Hematopoietic multipotent progenitor cell treated with erythropoietin and hydrocortisone succinate and interleukin-3 and kit ligand, for 6 days (in vitro differentiated cells): ENCODE measurements around the gene MR1.

Experiments used
- DNase-seq: peaks from one replicate; pipeline ENCODE4 v3.0.0-alpha.2; 2015

Gene MR1

DNA sequence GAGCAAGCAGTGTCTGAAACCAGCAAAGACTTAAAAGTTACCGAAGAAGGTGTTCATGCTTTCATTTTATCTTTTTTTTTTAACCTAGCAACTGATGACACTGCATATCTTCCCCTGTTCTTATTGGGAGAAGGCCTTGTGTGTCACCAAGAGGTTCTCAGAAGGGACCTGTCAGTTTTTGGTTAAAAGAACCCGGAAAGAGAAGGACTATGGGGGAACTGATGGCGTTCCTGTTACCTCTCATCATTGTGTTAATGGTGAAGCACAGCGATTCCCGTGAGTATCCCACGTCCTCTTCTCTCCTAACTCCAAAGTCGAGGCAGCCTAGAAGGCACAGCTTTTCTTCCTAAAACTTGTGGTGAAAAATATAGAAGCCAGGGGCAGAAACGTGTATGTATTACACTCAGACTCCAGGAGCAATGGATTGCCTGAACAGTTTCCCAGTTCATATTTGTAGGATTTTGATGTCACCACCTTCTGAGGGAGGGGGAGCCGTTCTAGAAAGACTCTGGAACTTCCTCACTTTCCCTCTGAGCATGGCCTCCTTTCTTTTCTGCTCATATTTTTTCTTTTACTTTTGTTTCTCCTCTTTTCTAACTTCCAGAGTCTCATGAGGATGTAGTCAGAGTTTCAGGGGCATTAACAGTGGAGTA lies at the start of gene MR1:
TSS of gene MR1 (plus strand) at position 185 of the 653 bp plus-strand sequence. CDS start at position 210, 25 bp downstream.
- peak; percentile 97 for DNase-seq

DNA sequence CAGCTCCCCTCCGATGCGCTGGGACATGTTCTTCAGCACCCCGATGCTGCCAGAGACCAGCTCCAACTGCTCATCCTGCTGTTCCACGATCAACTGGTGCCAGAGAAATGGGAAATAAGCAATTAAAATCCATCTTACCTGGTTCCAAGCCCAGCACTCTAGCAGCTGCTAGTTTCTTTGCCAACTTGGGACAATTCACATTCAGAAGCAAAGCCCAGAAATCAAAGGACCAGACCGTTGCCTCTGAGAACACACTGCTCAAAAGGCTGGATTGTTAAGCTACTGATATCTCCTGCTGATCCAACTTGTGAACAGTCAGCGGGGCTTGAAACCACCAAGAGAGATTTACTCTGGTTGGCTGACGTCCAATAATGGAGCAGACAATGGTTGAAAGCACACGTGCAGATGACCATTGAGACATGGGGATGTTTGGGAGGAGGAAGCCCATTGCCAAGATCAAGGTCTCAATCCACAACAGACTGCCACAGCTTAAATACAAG lies 45.5 kb upstream of the MR1 start:
- DNase-seq = no peak

DNA sequence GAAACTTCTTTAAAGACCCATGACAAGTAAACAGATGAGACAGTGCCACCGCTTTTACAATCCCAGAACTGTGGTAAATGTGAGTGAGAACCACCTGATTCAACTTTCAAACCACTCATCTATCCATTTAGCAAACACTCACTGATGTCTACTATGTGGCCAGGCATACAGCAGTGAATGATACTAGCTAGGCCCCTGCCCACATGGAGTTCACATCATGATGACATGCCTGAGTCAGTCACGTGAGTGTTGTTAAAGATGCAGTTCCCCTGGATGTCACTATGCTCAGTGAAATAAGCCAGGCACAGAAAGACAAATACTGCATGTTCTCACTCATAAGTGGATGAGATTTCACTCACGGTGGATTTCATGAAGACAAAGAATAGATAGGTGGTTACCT lies 39.5 kb upstream of the MR1 start:
- DNase-seq = no peak

DNA sequence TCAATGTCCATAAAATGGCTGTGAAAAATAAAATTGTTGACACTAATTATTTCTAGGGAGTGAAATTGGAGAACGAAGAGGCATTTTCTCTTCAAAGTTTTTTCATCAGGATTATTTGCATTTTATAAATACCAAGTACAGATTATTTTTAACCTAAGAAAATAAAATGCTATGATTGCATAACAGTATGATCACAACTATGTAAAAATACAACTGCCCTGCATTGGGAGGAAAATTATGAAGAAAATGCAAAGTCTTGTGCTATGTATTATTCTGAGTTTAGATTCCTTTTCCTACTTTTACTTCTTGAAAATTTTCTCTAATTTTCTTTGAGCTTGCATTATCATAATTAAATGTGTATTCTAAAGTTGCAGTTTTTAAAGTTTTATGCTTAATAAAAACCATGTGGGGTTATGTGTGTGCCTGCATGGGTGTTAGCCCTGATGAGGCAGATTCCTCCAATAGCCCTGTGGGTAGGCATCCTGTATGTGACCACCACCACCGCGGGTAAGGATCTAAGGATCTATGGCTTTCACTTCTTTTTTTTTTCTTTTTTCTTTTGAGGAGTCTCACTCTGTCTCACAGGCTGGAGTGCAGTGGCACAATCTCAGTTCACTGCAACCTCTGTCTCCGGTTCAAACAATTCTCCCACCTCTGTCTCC lies 35.8 kb upstream of the MR1 start:
- no peak for DNase-seq

DNA sequence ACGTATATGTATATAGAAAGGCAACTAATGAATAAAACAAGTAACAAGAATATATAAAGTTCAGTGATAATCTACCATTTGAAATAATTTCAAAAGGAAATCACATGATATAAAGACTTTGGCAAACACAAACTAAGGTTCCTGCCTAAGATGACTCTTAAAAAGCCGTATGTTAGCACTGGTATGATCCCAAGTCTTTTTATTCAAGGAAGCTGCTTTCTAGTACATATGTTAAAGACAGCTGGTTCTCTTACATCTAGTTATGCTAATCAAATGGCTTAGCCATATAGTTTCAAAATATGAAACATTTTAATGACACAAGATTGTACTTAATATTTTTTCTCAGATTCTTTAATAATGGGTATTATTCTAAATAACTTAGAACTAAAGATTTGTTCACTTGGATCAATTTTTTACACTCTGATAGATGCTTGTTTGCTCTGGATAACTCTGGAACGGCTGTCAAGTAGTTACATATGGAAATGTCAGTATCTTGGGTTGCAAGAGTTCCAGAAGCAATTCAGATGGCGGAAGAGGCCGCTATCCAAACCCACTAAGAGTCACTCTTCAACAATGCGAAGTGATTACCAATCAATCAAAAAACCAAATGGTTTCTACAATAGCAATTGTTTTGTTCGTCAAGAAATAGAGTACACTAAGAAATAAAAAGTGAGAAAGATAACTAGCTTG lies 32.5 kb upstream of the MR1 start:
- DNase-seq = no peak

DNA sequence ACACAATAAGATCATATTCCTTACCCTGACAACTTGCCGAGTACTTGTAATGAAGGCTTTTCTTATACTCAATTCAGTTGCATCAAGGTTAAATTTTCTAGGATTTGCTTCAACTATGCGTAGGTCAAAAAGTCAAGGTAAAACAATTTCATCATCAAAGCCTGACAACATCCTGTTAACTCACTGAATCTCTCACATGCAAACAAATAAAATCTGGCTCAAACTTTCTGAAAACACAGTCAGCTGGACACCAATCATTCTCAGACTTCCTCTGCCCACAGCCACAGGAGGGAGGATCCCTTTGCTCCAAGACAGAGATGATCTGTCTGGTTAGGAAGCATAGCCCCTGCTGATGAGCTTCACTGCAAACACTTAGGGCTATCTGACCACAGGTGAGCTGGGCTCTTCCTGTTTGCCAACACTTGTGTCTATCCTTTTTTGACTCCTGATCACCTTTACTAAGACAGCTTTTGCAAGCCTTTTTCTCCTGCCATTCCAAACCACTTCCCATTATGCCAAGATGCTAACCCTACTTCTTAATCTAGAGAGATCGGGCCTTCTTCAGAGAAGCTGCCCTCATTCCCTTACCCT lies 31.1 kb upstream of the MR1 start:
- no peak for DNase-seq

DNA sequence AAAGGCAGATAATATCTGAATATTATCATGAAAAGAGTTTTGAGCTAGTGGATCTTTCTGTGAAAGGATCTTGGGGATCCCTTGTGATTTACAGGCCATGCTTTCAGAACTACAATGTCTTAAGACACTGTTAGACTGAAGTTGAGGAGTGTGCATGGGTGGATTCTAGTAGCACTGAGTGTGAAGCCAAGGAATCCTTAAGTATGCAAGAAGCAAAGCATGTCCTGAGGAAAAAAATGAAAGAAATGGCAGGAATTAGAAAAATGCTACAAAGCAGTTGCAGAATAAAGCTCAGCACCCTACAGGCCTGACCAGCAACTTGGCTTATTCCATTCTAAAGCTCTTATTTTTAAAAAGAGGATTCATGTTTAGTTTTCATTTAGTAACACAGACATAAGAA lies 23.0 kb upstream of the MR1 start:
- no peak for DNase-seq

DNA sequence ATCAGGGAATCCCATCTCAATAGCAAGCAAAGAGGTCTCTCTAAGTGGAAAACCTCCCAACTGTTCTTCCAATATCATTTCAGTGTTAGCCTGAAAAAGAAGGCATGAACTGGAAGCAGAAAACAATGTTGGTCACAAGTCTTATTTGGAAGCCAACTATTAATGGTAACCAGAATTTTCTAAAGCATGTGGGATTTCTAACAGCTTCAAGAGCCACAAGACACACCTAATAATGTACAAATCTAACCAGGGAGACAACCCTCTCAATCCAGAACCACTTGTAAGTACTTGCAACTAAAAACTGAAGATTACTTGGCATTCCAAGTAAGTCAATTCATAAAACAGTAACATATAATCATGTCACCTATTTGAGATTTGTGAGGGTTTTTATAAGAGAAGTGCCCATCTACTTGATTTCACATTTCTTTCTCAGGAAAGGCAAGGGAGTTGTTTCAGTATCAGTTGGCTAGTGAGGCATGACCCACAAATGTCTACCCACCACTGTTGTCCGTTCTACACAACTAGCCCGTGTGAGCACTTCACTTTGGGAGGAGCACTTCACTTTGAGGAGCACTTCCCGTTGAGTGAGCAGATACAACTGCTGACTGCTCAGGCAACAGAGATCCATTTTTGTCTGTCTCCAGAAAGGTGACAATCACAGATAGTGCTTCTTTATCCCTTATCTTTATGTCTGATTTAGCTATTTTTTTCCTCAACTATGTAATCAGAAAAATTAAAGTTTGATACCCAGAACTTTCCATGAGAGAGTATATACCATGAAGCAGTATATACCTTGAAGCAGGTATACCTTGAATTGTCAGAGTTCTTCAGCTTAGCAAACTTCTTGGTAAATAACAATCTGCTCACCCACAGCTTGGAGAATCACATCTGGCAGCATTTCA lies 22.2 kb upstream of the MR1 start:
- no peak for DNase-seq

DNA sequence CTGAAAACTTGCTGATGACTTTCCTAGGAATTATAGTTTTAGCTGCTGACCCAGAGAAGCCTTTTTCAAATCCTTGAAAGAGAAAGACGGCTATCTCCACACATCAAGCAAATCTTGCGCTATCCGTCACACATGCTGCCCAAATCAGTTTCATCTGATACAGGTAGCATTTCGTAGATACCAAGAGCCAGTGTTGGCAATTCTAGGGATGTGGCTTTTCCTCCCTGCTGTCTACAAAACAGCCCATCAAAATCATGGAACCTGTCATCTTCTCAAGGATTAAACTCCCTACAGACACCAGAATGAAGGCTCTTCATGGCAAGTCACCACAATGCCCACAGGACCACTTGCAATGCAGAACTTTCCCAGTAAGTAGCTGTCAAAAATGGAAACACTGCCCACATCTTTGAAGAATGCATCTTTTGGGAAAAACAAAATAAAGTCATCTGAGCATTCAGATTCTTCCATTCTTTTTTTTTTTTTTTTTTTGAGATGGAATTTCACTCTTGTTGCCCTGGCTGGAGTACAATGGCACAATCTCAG lies 21.5 kb upstream of the MR1 start:
- DNase-seq = no peak

DNA sequence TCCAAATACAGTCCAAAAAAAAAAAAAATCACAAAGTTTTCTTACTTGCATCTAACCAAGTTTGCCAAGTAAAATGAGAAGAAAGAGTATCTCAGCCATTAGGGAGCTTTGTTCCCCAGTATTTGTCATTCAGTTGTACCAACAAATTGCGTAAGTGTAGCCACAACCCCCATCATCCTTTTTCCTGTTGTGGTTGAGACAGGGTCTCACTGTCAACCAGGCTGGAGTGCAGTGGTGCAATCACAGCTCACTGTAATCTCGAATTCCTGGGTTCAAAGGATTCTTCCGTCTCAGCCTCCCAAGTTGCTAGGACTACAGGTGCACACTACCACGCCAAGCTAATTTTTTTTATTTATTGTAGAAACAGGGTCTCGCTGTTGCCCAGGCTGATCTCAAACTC lies 20.6 kb upstream of the MR1 start:
- DNase-seq = peak; percentile 61

DNA sequence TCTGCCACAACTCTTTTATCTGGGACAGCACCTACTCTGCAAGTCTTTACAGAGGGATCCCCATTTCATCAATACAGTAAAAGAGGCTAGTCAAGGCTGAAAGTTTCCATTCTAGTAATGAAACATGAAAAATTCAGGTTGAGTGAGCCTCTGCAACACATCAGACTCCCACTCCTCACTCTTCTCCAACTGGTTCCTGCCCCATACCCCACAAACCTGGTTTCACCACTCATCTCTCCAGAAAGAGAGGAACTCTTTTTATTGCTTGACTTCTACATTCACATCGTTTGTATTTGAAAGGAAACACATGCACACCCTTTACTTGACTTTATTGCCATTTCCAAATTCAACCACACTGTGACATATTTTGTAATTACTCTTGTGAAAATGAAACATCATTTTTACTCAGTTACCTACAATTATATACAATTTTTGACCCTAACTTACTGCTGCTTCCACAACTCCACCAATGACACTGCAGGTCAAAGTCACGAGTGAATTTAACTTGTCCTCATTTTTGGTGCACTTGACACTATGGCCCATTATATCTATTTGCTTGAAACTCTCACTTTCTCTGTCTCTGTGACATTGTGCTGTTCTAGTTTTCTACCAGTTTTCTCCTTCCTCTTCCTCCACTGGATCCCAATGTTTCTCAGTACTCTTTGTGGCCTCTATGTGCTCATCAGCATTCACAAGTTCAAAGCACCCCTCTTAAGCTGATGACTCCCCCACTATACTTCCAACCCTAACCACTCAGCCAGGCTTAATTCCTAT lies 19.1 kb upstream of the MR1 start:
- no peak for DNase-seq

DNA sequence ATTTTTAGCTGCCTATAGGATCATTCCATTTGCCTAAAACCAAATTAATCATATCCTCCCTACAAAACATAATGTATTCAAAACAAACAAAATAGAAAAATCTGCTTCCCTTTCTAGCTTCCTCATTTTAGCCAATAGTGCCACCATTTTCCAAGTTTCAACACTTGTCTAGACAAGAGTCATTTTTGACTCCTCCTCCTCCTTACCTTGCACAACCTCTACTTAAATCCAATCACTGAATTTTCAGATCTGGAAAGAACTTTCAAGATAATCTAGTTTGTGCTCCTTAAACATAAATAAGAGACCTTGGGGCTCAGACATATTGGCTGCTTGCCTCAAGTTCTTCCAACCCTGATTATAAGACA lies 18.6 kb upstream of the MR1 start:
- DNase-seq = peak; percentile 65

DNA sequence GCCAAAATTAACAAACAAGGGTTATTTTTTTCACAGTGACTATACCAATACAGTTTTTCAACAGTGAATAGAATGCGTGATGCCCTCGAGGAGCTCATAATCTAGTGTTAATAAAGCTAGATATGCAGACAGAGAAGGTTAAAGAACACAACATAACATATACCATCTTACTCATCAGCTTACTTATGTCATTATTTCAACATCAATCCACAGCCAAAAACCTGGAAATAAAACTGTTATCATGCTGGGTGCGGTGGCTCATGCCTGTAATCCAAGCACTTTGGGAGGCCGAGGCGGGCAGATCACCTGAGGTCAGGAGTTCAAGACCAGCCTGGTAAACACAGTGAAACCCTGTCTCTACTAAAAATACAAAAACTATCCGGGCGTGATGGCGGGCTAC lies 17.2 kb upstream of the MR1 start:
- DNase-seq = no peak

DNA sequence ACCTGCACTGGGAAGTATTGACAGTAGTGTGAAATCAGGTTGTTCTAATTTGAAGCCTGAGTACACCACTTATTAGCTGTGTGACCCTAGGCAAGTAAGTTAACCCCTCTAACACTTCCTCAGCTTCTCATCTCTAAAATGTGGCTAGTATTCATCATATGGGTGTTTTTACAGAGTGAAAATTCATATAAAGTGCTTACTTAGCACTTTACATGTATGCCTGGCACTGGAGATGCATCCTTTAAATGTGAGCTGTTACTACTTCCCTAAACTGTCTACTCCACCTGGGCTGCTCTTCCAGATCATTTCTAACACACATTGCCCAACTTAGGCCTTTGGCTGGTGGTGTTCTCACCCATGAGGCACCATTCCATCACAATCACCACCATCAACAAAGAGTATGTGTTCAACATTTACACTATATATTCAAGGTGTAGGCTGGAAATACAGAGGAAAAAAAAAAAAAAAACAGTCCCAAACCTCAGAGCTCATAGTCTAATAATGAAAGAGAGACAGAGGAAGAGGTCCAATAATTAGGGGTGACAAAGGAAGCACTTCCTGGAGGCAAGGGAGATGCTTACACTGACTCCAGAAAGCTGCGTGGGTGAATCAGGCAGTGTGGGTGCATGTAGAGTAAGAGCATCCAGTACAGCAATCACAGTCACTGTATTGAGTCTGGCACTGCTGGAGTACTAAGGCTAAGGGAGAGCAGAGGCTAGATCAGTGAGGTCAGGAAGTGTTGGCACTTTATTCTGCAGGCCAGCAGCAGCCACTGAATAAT lies 14.7 kb upstream of the MR1 start:
- DNase-seq = no peak

DNA sequence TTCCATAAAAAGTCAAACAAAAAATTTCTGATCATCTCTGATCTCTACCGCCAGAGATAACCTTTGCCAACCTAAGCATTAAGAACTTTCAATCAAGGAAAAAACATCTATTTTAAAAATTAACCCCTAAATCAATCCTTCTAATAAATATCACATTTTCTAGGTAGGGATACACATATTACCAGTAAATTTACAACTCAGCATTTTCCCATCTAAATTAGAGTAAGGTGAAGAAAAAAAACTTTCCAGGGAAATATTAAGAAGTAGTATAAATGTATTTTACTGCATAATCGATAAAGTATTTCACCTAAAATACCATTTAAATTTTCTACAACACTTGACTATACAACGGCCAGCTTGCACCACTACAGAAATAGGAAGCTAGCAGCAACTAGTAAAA lies 12.6 kb upstream of the MR1 start:
- DNase-seq = no peak

DNA sequence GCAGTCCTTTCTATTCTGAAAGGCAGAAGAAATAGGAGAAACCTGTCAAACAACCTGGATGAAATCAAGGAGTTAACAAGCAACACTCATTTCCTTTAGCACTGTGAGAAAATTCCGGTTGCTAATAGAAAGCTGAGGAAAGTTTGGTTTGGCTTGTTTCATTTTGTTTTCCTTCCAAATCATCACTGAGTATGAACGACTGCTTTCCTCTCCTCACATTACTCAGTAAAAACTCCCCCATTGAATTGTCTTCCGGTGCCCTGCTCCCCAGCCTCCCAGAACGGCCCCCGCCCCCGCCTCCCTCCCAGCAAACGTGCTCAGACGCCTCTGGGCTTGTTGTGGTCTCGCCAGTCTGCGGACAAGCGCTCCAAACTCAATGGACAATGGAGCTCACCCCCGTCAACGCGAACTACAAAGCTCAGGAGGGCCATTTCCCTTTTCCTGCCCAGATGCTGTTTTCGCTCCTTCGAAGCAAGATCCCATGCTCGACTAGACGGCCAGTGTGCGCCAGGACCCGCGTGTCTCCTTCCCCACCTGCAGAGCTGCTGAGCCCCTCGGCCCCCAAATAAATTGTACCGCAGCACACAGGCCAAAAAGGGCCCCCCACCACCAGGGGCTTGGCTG lies 11.9 kb upstream of the MR1 start:
- DNase-seq = peak; percentile 74

DNA sequence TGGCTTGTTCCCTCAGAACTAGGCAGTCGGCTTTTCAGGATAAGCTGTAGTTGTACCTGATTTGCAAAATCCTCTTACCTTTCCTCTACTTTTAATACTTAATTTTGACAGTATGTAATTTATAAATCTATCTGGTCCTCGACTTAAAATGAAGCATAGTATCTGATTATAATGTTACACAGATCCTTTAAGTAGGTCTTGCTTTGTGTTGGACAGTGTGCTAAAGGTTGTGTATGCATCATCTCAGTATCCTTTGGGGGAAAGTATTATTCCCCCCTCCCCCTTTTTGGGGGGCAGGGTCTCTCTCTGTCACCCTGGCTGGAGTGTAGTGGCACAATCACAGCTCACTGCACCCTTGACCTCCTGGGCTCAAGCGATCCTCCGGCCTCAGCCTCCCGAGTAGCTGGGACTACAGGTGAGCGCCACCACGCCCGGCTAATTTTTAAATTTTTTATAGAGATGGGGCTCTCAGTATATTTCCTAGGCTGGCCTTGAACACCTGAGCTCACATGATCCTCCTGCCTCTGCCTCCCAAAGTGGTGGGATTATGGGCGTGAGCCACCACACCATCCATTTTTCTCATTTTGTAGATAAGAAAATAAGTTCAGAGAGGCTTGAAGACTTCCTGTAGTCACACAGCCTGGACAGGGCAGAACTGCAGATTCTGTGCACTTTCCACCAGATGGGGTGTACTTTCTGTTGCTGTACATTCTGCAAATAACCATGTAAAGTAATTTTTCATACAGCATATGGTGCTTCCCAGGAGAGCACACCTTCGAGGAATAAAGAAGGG lies 10.3 kb upstream of the MR1 start:
- no peak for DNase-seq

DNA sequence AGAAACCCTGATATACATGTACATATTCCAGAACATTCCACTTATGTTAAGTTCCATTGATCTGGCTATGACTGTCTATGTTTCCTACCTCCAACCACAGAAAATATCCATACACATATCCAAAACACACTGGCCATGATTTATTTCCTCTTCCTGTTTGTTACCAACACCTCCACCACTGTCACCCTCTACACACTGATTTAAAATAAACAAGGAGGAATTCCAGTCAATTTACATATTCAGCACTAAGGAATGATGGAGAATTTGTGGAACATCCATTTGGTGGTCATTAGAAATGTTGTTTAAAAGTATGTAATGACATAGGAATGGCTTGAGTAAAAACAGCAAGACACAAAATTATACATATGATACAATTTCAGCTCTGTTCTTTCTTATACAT lies 5.6 kb upstream of the MR1 start:
- no peak for DNase-seq

DNA sequence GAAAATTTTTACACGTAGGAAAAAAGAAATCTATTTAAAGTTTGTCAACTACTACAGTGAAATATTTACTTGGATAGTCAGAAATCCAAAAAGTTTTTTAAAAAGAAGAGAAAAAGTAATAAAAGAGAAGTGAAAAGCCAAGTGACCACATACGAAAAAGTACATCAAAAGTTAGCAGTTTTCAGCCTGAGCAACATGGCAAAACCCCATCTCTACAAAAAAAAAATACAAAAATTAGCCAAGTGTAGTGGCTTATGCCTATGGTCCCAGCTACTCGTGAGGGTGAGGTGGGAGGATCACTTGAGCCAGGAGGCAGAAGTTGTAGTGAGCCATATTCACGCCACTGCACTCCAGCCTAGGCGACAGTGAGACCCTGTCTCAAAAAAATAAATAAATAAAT lies 5.2 kb upstream of the MR1 start:
- no peak for DNase-seq

DNA sequence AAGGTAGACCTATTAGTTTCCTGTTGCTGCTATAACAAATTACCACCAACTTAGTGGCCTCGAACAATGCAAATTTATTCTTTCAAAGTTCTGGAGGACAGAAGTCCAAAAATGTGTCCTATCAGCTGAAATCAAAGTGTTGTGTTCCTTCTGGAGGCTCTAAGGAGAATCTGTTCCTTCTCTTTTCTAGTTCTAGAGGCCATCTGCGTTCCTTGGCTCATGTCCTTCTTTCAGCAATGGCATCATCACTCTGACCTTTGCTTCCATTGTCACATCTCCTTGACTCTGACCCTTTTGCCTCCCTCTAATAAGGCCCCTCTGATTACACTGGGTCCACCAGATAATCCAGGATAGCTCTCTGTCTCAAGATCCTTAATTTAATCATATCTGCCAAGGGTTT lies 1.2 kb upstream of the MR1 start:
- DNase-seq = no peak
